NOMO-1 (cell line): ENCODE measurements around the gene GATAD2B.
"Not testable (repeated sequence)": the region's sequence is repeated elsewhere in the genome, so short reads cannot be mapped to it uniquely, and the experiment has no call there.

Experiments used
- DNase-seq, 2 experiments: peaks; one replicate each; lab custom pipeline; 2025; ENCODE audit not compliant: unreplicated experiment in 2 of 2; lab: John Stamatoyannopoulos, UW

GATAD2B gene

DNA sequence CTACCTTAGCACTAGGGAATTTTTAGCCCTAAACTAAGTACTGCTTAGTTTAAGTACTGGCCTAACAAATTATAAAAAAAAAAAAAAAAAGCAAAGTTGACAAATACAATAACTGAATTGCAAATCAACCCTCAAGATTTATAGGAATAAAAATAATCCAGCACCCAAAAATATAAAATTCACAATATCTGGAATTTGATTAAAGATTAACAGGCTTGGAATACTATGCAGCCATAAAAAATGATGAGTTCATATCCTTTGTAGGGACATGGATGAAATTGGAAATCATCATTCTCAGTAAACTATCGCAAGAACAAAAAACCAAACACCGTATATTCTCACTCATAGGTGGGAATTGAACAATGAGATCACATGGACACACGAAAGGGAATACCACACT lies 78.4 kb downstream of the GATAD2B start:
- DNase-seq: not testable (repeated sequence)

DNA sequence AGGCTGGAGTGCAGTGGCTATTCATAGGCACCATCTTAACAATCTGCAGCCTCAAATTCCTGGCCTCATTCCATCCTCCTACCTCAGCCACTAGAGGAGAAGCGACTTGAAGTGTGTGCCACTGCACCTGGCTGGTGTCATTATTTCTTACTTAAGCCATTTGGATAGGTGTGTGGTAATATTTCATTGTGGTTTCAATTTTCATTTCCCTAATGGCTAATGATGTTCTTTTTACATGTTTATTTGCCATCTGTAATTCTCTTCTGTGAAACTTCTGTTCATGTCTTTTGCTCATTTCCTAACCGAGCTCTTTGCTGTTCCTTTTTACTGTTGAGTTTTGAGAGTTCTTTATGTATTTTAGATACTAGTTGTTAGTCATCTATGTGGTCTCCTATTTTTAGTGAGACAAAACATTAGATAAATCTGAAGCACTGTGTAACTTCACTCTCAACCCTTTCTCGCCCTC lies 80.7 kb downstream of the GATAD2B start:
- peak in 1 of 2 experiments; percentile 13 for DNase-seq

DNA sequence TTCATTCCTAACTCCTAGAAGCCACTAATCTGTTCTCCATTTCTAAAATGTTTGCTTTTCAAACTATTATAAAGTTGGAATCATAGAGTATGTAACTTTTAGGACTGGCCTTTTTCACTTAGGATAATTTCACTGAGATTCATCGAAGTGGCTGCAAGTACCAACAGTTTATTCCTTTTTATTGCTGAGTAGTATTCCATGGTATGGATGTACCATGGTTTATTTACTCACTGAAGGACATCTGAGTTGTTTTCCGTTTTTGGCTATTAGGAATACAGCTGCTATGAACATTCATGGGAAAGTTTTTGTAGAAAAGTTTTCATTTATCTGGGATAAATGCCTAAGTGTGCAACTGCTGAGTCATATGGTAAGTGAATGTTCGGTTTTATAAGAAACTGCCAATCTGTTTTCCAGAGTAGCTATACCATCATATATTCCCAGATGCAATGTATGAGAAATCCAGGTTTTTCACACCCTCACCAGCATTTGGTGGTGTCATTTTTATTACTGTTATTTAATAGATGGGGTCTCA lies 81.2 kb downstream of the GATAD2B start:
- DNase-seq: no peak

DNA sequence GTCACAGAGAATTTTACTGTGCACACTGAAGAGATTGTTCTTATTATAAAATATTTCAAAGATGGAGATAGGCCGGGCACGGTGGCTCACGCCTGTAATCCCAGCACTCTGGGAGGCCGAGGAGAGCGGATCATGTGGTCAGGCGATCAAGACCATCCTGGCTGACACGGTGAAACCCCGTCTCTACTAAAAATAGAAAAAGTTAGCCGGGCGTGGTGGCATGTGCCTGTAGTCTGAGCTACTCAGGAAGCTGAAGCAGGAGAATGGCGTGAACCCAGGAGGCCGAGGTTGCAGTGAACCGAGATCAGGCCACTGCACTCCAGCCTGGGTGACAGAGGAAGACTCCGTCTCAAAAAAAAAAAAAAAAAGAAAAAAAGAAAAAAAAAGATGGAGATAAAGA lies 82.0 kb downstream of the GATAD2B start:
- not testable (repeated sequence) for DNase-seq

DNA sequence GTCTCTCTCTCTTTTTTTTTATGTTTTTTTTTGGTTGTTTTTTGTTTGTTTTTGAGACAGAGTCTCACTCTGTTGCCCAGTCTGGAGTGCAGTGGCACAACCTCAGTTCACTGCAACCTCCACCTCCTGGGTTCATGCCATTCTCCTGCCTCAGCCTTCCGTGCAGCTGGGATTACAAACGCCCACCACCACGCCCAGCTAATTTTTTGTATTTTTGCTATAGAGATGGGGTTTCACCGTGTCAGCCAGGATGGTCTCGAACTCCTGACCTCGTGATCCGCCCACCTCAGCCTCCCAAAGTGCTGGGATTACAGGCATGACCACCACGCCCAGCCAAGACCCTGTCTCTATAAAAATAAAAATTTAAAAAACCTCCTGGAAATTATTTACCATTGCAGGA lies 88.8 kb downstream of the GATAD2B start:
- not testable (repeated sequence) for DNase-seq

DNA sequence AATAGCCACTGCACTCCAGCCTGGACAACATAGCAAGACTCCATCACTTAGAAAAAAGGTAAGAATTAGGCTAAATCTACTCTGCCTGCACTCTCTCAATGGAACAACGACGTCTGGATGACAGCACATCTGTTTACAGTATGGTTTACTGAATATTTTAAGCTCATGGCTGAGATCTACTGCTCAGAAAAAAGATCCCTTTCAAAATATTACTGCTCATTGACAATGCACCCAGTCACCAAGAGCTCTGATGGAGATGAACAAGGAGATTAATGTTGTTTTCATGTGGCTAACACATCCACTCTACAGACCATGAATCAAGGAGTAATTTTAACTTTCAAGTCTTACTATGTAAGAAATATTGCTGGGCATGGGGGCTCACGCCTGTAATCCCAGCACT lies 89.6 kb downstream of the GATAD2B start:
- DNase-seq: no peak

DNA sequence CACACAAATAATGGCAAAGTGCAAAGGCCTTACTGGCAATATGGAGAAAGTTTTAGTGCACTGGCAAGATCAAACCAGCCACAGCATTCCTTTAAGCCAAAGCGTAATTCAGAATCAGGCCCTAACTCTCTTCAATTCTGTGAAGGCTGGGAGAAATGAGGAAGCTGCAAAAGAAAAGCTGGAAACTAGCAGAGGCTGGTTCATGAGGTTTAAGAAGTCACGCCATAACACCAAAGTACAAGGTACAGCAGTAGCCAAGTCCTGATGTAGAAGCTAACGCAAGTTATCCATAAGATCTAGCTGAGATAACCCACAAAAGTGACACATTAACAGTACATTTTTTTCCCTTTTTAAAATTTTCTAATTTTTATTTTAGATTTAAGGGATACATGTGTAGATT lies 90.5 kb downstream of the GATAD2B start:
- no peak for DNase-seq

DNA sequence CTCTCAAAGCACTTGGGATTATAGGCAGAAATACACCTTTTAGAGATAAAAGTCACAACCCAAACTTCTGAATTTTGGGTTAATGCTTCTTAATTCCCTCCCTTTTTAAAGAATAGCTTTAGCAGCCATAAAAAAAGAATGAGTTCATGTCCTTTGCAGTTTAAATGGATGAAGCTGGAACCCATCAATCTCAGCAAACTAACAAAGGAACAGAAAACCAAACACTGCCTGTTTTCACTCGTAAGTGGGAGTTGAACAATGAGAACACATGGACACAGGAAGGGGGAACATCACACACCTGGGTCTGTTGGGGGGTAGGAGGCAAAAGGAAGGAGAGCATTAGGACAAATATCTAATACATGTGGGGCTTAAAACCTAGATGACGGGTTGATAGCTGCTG lies 91.7 kb downstream of the GATAD2B start:
- DNase-seq: no peak

DNA sequence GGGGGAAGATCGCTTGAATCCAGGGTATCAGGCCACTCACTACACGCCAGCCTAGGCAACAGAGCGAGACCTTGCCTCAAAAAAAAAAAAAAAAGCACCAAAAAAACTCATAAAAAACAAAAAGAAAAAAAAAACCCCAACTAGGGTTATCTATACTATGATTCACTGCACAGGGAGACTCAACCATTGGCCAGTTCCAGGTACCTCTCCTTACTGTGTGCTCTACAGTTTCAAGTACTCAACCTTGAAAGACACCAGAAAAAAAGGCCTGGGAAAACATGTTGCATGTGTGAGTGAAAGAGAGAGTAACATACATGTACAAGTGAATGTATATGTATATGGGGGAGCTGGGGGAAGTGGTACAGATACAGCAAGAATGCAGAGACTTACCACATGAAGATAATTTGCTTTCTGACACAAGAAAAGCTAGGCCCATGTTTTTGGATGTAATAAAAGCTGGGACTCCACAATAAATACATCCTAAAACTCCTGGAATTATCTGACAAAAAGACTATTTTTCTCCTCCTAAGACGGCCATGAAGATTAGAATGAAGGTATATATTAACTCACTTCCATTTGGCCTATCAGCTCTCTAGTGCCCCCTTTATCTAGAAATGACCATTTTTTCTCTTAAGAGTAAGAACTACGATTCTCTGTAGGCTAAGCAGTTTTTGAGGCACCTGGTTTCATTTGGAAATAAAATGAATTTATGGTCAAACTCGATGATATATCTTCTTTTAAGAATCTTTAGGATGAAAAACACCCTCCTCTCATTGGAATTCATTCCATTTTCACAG lies 95.4 kb downstream of the GATAD2B start:
- DNase-seq: no peak

DNA sequence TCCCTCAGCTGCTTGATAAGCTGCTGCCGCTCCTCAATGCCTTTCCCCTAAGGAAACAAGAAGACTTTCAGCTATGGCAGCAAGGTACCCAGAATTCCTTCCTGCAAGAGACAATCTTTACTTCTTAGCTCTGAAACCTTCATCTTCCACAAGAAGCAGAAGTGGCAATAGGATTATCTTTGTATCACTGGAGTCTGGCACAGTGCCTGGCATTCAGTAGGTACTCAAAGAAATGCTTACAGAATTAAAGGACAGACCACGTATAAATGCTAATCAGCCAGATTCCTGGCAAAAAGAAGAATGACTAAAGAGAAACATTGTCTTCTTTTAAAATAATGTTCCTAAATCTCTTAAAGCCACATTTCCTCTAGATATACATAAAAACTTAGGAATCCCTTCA lies 103.9 kb downstream of the GATAD2B start:
- DNase-seq: no peak

DNA sequence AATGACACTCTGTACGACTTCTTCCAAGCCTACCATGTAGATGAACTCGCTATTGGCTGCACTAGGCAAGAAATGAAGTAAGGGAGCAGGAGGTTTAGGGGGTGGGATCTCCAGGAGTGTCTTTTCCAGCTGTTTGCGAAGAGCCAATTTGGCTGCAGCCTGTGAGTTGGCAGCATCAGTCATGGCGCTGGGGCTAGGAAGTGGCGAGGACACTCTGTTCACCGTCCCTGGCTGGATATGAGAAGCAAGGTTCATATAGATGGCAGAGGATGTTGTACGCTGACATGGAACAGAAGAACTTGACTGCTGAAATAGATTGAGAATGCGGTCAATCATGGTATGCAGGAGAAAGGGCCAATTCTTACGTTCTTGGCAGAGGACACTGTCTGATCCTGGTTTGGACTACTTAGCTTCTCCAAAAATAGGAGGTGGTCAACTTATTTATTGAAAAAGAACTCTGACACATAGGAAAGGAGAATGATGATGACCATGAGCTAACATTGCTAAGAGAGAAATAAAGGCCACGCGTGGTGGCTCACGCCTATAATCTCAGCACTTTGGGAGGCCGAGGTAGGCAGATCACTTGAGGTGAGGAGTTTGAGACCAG lies 106.4 kb downstream of the GATAD2B start:
- DNase-seq: no peak

DNA sequence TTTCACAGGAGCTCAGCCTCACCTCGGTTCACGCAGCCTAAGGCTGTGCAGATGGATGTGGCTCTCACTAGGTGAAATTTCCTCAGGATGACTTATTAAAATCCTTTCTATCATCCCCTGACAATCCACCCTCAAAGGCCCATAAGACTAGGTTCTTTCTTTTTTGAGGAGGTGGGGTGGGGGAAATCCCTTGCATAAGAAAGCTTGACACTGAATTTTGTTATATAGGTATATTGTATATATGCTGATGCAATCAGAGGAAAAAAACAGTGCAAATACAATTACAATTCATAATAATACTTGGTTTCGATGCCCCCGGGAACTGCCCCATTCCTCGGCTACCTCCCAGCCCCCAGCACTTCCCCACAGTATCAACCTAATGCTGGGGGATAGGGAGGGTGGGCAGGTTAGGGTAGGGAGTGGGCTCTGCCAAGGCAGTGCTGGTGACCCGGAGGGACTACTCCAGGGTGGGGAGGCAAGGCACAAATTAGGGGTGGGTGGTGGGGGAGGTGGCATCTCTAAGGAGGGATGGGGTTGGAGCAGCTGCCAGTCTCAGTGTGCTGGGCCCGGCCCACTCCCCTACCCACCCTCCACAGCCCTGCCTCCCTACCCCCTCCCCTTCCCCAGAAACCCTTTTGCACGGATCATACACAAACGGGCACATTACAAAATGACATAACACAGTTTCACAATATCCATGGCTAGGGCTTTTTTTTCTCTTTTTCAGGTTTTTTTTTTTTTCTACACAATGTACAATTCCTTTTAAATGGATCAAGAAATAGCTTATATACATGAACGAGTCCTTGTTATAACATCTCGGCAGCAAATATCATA lies 116.7 kb downstream of the GATAD2B start:
- peak; percentile 44 to 53 for DNase-seq

DNA sequence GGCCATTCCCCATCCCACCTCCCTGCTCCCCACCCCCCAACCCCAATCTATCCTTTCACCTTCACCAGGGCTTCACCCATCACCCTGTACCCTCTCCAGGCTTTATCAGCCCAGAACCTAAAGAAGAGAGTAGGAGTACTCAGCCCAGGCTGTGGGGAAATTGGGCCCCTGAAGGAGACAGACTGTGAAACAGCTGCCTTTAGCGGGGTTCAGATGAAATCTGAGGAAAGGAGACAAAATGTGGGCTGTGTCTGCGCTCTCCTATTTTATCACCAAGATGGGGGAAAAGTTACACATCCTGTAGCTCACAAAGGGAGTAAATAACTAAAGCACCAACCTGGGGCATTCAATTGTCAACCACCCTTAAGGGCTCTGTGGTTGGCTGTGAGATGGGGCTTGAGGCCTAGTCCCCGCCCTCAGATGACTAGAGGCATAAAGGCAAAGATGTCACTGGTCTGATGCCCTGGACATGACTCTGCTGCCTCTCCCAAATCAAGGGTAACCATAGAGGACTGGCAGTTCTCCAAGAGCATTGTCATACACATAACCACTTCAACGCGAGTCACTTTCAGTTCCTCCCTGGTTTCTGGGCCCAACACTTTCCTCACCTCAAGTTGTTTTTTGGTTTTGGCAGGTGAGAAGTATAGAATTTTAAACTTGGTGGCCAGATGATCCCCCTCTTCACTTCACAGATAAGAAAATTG lies 117.6 kb downstream of the GATAD2B start:
- peak; percentile 93 to 99 for DNase-seq

DNA sequence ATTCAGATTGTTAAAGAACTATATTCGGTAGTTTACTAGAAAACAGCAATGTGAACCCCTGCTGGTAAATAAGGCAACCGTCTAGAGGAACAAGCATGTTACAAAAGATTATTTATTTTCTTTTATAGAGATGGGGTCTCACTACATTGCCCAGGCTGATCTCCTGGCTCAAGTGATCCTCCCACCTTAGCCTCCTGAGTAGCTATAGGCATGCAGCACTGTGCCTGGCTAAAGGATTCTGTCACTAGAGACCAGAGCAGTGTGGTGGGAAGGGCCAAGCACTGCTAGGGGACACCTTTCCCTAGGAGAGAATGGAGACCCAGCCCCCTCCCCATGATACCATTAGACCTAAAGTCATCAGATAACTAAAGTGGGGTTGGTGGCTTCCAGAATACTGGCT lies 118.7 kb downstream of the GATAD2B start:
- no peak for DNase-seq

DNA sequence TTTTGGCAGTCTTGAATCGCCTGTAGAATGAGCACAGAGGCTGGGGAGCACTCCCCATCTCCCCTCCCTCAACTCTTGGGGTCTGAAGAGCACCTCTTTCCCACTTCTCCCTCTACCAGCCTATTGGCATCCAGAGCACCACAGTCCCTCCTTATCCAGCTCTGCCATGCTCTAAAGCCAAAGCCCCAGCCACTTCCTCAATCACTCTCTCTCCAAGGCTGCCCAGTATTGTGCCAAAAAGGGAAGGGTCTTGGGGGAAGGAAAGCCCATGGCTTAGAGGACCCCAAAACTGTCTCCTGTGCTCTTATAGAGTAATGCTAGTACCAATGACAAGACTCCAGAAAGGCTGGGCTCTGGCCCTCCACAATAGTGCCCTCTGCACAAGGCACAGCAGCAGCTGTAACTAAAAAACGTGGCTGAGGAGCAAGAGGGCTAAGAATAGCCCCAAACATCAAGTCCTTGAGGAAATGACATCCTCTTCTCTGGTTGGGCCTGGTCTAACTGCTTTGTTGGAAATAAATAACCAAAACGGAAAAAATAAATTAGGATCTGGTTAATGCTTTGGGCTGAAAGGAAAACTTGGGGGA lies 119.2 kb downstream of the GATAD2B start:
- DNase-seq: no peak

DNA sequence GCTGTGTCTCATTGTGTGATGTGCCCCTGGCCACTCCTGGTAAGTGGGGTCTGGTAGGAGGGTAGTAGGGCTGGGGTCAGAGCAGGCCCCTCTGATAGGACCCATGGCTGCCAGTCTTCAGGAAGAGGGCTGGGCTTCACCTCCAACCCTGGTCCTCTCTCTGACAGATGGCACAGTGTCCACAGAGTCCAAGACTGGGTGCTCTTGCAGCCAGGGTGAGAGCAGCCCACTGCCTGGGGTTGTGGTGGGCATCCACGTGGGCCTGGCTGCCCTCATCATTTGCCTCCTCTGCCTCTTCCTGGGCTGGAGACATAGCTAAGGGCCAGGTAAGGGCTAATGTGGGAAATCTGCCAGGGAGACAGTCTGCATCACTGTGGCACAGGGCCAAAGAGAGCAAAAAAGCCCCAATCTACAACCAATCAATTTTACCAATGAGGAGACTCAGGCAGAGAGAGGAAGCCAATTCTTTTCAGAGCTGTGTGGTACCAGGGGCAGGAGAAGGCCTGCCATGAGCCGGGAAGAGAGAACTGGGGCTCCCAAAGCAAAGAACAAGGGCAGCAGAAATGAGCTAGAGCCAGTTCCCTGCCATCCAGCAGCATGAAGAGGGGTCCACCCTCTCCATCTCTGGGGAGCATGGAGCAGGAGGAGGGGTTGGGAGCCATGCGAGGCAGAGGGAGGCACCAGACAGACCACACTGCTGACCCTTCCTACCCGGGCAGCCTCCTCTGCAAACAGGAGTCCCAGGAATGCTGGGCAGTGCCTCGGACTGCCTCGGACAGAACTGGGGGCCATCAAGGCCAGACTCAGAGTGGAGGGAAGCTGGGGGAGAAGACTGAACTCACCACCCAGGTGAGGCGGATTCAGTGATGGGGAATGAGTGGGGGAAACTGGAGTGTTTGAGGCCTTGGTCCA lies 120.7 kb downstream of the GATAD2B start:
- no peak for DNase-seq

DNA sequence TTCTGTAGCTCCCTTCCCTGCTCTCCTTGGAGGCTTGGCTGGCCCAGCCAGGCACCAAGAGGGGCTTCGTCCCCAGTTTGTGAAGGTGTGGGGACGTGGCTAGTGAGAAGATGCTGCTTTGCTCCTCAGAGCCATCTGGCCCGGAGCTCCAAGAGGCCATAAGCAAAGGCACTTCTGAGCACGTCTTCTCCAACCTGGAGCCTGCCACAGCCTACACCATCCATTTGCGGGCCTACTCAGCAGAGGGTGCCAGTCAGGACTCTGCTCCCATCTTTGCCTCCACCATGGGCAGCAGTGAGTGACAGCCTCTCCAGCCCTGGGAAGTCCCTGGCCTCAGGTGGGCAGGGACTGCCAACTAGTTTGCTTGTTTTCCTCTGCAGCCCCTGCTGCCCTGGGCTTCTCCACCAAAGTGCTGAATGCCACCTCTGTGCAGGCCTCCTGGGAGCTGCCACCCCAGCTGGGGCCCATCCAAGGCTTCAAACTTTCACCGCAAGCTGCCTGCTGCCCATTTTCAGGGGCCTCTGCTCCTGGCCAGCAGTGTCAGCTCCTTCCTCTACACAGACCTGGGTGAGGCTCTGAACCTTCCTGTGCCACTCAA lies 121.6 kb downstream of the GATAD2B start:
- no peak for DNase-seq

DNA sequence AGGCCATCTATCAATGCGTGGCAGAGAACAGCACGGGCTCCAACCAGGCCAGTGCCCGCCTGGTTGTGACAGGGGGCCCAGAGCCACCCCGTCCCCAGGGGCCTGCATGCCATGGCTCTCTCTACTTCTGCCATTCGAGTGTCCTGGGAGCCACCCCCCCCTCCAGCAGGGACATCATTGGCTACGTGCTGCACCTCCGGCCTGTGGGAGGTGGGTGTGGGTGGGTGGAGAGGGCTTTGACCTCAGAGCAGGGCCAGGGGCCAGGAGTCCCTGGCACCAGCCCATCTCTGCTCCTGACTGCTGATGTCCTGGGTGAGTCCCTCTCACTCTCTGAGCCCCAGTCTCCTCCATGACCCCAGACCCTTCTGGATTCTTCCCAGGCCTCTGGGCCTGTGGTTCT lies 122.3 kb downstream of the GATAD2B start:
- DNase-seq: no peak
